HEK293 (cell line): Measurements from ENCODE around the gene NRTN.

Experiments
- ATF2 ChIP-seq: fragments of 450-650 bp; formaldehyde crosslinking; IDR thresholded peaks from 2 replicates; pipeline ENCODE4 v1.5.1; 2016; ENCODE audit warnings: missing biosample characterization, missing genetic modification characterization, low read depth
- CTCF ChIP-seq: fragments of 450-650 bp; formaldehyde crosslinking; IDR thresholded peaks from 2 replicates; pipeline ENCODE4 v1.5.1; 2016; ENCODE audit warnings: missing biosample characterization, missing genetic modification characterization
- ZNF416 ChIP-seq: fragments of 450-650 bp; formaldehyde crosslinking; IDR thresholded peaks from 2 replicates; pipeline ENCODE4 v1.5.1; 2016; ENCODE audit warnings: missing biosample characterization, missing genetic modification characterization
- ZSCAN5A ChIP-seq: fragments of 450-650 bp; formaldehyde crosslinking; IDR thresholded peaks from 2 replicates; pipeline ENCODE4 v1.5.1; 2016; ENCODE audit warnings: missing biosample characterization, missing genetic modification characterization

- TF ChIP-seq CTCF (tag by site-specific recombination) (no peak), ZNF416 (tag by site-specific recombination) (no peak), ZSCAN5A (tag by site-specific recombination) (no peak), ATF2 (no peak)
These were observed 42.2 kb upstream of the NRTN start for GRCh38 chr19:5762608-5763217.
